GM23338 (cell line): ENCODE results near the gene SLU7. TPM values are rescaled to one million over a fixed set of nuclear protein-coding genes. Genes with fewer than 3 reads are reported as not detected.

Experiments
- ATAC-seq: fragments of 200-7000 bp; cut with Tn5 transposase; 3 replicates; pipeline ENCODE4 v1.9.1; 2020
- DNase-seq: peaks from one replicate; pipeline ENCODE4 v3.0.0-alpha.2; 2015; ENCODE audit warnings: low spot score
- H2AFZ ChIP-seq: fragments of 200-600 bp; sonication (generic); 2 replicates; pipeline ENCODE4 v1.8.0; 2016; ENCODE audit warnings: antibody characterized with exemption, mild to moderate bottlenecking, moderate library complexity
- H3F3A ChIP-seq: fragments of 200-600 bp; sonication (generic); replicated peaks from 2 replicates; pipeline ENCODE4 v1.8.0; 2017; ENCODE audit warnings: antibody characterized with exemption, mixed run types, low read depth
- H3K27ac ChIP-seq: fragments of 200-600 bp; sonication (generic); 2 replicates; pipeline ENCODE4 v1.6.1; 2016; ENCODE audit warnings: low read depth
- H3K27me3 ChIP-seq: fragments of 200-600 bp; sonication (generic); 2 replicates; pipeline ENCODE4 v1.8.0; 2016; ENCODE audit warnings: mild to moderate bottlenecking, mixed run types, moderate library complexity; ENCODE audit not compliant: insufficient read depth
- H3K36me3 ChIP-seq: fragments of 200-600 bp; sonication (generic); 2 replicates; pipeline ENCODE4 v1.8.0; 2016; ENCODE audit warnings: mild to moderate bottlenecking; ENCODE audit not compliant: insufficient read depth
- H3K4me1 ChIP-seq: fragments of 200-600 bp; sonication (generic); 2 replicates; pipeline ENCODE4 v1.8.0; 2016; ENCODE audit warnings: mild to moderate bottlenecking, moderate library complexity; ENCODE audit not compliant: insufficient read depth
- H3K4me2 ChIP-seq: fragments of 200-600 bp; sonication (generic); 2 replicates; pipeline ENCODE4 v1.7.1; 2017; ENCODE audit warnings: mixed run types
- H3K4me3 ChIP-seq: fragments of 200-600 bp; sonication (generic); 2 replicates; pipeline ENCODE4 v1.6.1; 2016; ENCODE audit warnings: mixed run types
- H3K79me2 ChIP-seq: fragments of 200-600 bp; sonication (generic); replicated peaks from 2 replicates; pipeline ENCODE4 v1.8.0; 2017; ENCODE audit warnings: mild to moderate bottlenecking; ENCODE audit not compliant: insufficient read depth
- H3K9me2 ChIP-seq: fragments of 200-600 bp; sonication (generic); 2 replicates; pipeline ENCODE4 v1.8.0; 2017; ENCODE audit not compliant: insufficient read depth
- H4K20me1 ChIP-seq: fragments of 200-600 bp; sonication (generic); replicated peaks from 2 replicates; pipeline ENCODE4 v1.8.0; 2017; ENCODE audit warnings: mild to moderate bottlenecking; ENCODE audit not compliant: insufficient read depth
- H3K27ac Mint-ChIP-seq: 2 replicates; pipeline ENCODE4 v1.8.0; 2020; ENCODE audit warnings: inconsistent platforms, mild to moderate bottlenecking, moderate library complexity, mixed read lengths
- H3K27me3 Mint-ChIP-seq: 3 replicates; pipeline ENCODE4 v1.8.0; 2022; ENCODE audit warnings: low read depth, mild to moderate bottlenecking, moderate library complexity, mixed read lengths, inconsistent platforms; ENCODE audit not compliant: insufficient read depth, poor library complexity
- H3K36me3 Mint-ChIP-seq: 3 replicates; pipeline ENCODE4 v1.8.0; 2021; ENCODE audit warnings: low read depth, mild to moderate bottlenecking, inconsistent platforms, moderate library complexity, mixed read lengths
- H3K4me1 Mint-ChIP-seq: 3 replicates; pipeline ENCODE4 v1.8.0; 2020; ENCODE audit warnings: mild to moderate bottlenecking, inconsistent platforms, mixed read lengths
- H3K4me3 Mint-ChIP-seq: 3 replicates; pipeline ENCODE4 v1.8.0; 2021; ENCODE audit warnings: moderate library complexity, mild to moderate bottlenecking, inconsistent platforms, mixed read lengths
- H3K9me3 Mint-ChIP-seq: 3 replicates; pipeline ENCODE4 v1.8.0; 2020; ENCODE audit warnings: moderate library complexity, mild to moderate bottlenecking, inconsistent platforms, mixed read lengths
- CTCF ChIP-seq, 2 experiments: fragments of 200-600 bp in 1 of 2; sonication (generic) in 1 of 2; conservative IDR thresholded peaks; 2 replicates each; pipeline versions ENCODE4 v1.5.1 to v1.6.1; 2016 to 2017; ENCODE audit warnings: antibody characterized with exemption in 2 of 2, low read depth in 2 of 2, mild to moderate bottlenecking in 2 of 2, moderate library complexity in 1 of 2
- EZH2phosphoT487 ChIP-seq: fragments of 200-600 bp; sonication (generic); IDR thresholded peaks from one replicate; pipeline ENCODE4 v1.8.1; 2018; ENCODE audit warnings: antibody characterized with exemption; ENCODE audit not compliant: unreplicated experiment
- JUNB ChIP-seq: IDR thresholded peaks from one replicate; pipeline ENCODE4 v1.6.1; 2016; ENCODE audit warnings: antibody characterized with exemption; ENCODE audit not compliant: unreplicated experiment
- ZNF462 ChIP-seq: fragments of 250-450 bp; sonication (Bioruptor Pico); IDR thresholded peaks from 2 replicates; pipeline ENCODE4 v1.5.0; 2020; ENCODE audit warnings: mild to moderate bottlenecking, moderate library complexity
- polyA plus RNA-seq: library from polyadenylated mRNA; unstranded; fragments of >200 nt; fragmentation: Nextera tagmentation; extraction: Ambion mirVana; gene quantifications from 2 replicates; pipeline ENCODE4 v1.2.1, GENCODE V29; 2016
- total RNA-seq: library from RNA; depleted of rRNA; stranded (reverse); fragments of >200 nt; shearing (Covaris generic); gene quantifications from 2 replicates; pipeline ENCODE4 v1.2.3, GENCODE V29; 2014

The SLU7 gene
- total and polyA plus RNA-seq, 2 experiments from 2014 or later, result 27.0 to 47.5 TPM

GRCh38 chr5:160439205-160439600 lies 20.3 kb upstream of the SLU7 start:
- H3K27ac ChIP-seq, result no peak overlapping the region
- TF ChIP-seq JUNB, result no peak
- TF ChIP-seq EZH2phosphoT487, result no peak
- TF ChIP-seq CTCF (conservative IDR thresholded peaks at IDR 0.05; ENCODE audit: low read depth in 2 of 2), result peak; percentile 91 to 93
- 0 out of 2 replicates have a peak, but pooled peaks have one; percentile 51 for TF ChIP-seq ZNF462
- ATAC-seq (peak; percentile 93), DNase-seq (peak; percentile 91)
- Mint-ChIP-seq H3K27me3 (peaks cover 2% of the 10 kb centered on the region), H3K36me3 (no peaks in the 10 kb centered on the region), H3K27ac (no peak overlapping the region), H3K4me1 (peaks cover 15% of the 10 kb centered on the region), H3K4me3 (peak overlapping the region; percentile 70), H3K9me3 (no peaks in the 10 kb centered on the region)
- no peaks in the 10 kb centered on the region for H3K79me2 ChIP-seq
- H3K27me3 ChIP-seq, result no peaks in the 10 kb centered on the region
- peak overlapping the region; percentile 87 for H2AFZ ChIP-seq
- no peaks in the 10 kb centered on the region for H3K36me3 ChIP-seq
- H4K20me1 ChIP-seq, result no peaks in the 10 kb centered on the region
- peak overlapping the region; percentile 52 for H3K4me3 ChIP-seq
- H3K4me1 ChIP-seq, result peaks cover 4% of the 10 kb centered on the region; the same call in 1 of the 2 replicates
- H3K9me2 ChIP-seq, result no peaks in the 10 kb centered on the region; the same call in 1 of the 2 replicates
- H3F3A ChIP-seq, result no peaks in the 10 kb centered on the region
- peak overlapping the region; percentile 82 for H3K4me2 ChIP-seq
